ENCODE results near the gene TASP1.
A peak's percentile ranks its signal among the peaks of the same experiment; 100 is the strongest.

The TASP1 gene

DNA sequence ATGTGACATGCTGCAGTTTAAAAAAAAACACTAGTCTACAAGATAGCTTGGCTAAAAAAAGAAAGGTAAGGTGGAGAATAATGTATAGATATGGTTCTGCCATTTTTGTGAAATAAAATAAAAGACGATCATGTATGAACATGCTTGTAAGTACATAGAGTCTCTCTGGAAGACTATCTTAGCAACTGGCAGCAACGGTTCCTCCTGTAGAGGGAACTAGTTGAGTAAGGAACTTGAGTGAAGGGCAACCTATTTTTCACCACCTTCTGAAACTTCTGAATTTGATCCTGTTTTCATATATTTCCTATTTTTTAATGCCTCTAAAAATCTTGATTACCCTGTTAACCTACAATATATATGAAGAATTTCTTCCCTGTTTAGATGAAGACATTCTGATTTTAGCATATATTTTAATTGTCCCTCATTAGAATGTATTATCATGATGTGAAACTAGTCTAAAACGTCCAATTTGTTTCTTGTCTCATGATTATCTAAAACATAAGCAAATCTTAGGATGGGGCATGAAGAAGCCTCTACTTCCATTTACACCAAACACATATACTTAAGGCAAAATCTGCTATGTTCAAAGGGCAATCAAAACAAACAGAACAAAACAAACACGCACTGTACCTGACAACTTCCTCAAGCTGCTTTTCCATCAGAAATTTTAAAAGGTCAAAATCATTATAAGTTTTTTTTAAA, 215.1 kb downstream of the TASP1 start:
- H3K4me3 ChIP-seq (ENCODE audit: low read depth in 1 of 2, low read length in 2 of 2) = no peak overlapping the region
- no peak overlapping the region for H3K9ac ChIP-seq (ENCODE audit: low read depth, low read length)
- H3K27me3 ChIP-seq (ENCODE audit: insufficient read depth, low read length, poor library complexity) = no peaks in the 10 kb centered on the region
- ATAC-seq (ENCODE audit: insufficient read depth, low read depth) = no peak
- H2AFZ ChIP-seq (ENCODE audit: low read depth, low read length) = no peak overlapping the region
- TF ChIP-seq CTCF (IDR thresholded peaks at IDR 0.05; ENCODE audit: borderline replicate concordance, extremely low read depth, low read length, poor library complexity, severe bottlenecking) (peak; percentile 23), EZH2 (IDR thresholded peaks at IDR 0.05; ENCODE audit: borderline replicate concordance, low read depth, low read length, severe bottlenecking) (no peak)
- H3K27ac ChIP-seq (ENCODE audit: low read length) = no peak overlapping the region
- DNase-seq = no peak
- no peaks in the 10 kb centered on the region for H3K4me1 ChIP-seq (ENCODE audit: insufficient read depth, low read length)
- H3K4me2 ChIP-seq (ENCODE audit: insufficient read depth, low read length) = no peak overlapping the region
- peaks cover 70% of the 10 kb centered on the region for H3K79me2 ChIP-seq (ENCODE audit: insufficient read depth, low read length)
- H3K36me3 ChIP-seq (ENCODE audit: insufficient read depth, low read length) = peaks cover 71% of the 10 kb centered on the region
- H3K9me3 ChIP-seq (ENCODE audit: insufficient read depth, low read length, severe bottlenecking) = no peaks in the 10 kb centered on the region
- H4K20me1 ChIP-seq (ENCODE audit: insufficient read depth, low read length) = no peaks in the 10 kb centered on the region

GRCh38 chr20:13422637-13423036, 216.1 kb downstream of the TASP1 start:
- Histone ChIP-seq H2AFZ (ENCODE audit: low read depth, low read length) (no peak overlapping the region), H3K79me2 (ENCODE audit: insufficient read depth, low read length) (peaks cover 62% of the 10 kb centered on the region), H3K27me3 (ENCODE audit: insufficient read depth, low read length, poor library complexity) (no peaks in the 10 kb centered on the region), H3K27ac (ENCODE audit: low read length) (peak overlapping the region; percentile 6; the same call in 1 of the 2 replicates), H3K9ac (ENCODE audit: low read depth, low read length) (no peak overlapping the region), H3K4me2 (ENCODE audit: insufficient read depth, low read length) (no peak overlapping the region), H3K36me3 (ENCODE audit: insufficient read depth, low read length) (peaks cover 71% of the 10 kb centered on the region), H3K4me3 (ENCODE audit: low read depth in 1 of 2, low read length in 2 of 2) (no peak overlapping the region), H4K20me1 (ENCODE audit: insufficient read depth, low read length) (no peaks in the 10 kb centered on the region), H3K4me1 (ENCODE audit: insufficient read depth, low read length) (no peaks in the 10 kb centered on the region), H3K9me3 (ENCODE audit: insufficient read depth, low read length, severe bottlenecking) (no peaks in the 10 kb centered on the region)
- TF ChIP-seq CTCF (IDR thresholded peaks at IDR 0.05; ENCODE audit: borderline replicate concordance, extremely low read depth, low read length, poor library complexity, severe bottlenecking) (no peak), EZH2 (IDR thresholded peaks at IDR 0.05; ENCODE audit: borderline replicate concordance, low read depth, low read length, severe bottlenecking) (no peak)
- DNase-seq = no peak
- no peak for ATAC-seq (ENCODE audit: insufficient read depth, low read depth)

DNA sequence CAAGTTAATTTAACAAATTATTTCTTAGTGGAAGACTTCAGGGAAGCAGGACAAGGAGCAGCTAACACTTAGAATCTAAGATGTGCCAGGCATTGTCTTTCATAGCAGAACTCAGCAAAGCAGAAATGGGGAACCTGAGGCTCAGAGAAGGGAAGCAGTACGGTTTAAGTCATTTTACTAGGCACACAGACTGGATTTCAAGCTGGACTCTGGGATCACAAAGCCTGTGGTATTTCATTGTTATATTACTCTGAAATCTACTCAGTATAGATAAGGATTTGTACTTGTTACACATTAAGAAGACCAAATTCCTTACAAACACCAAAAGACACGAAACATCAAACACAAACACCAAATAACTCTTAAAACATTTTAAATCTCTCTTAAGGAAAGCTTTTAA, 218.1 kb downstream of the TASP1 start:
- no peaks in the 10 kb centered on the region for H3K27me3 ChIP-seq (ENCODE audit: insufficient read depth, low read length, poor library complexity)
- DNase-seq (no peak), ATAC-seq (ENCODE audit: insufficient read depth, low read depth) (no peak)
- no peak overlapping the region for H3K27ac ChIP-seq (ENCODE audit: low read length)
- H3K4me2 ChIP-seq (ENCODE audit: insufficient read depth, low read length) = no peak overlapping the region
- H2AFZ ChIP-seq (ENCODE audit: low read depth, low read length) = no peak overlapping the region
- peaks cover 76% of the 10 kb centered on the region for H3K36me3 ChIP-seq (ENCODE audit: insufficient read depth, low read length)
- no peaks in the 10 kb centered on the region for H4K20me1 ChIP-seq (ENCODE audit: insufficient read depth, low read length)
- no peak overlapping the region for H3K4me3 ChIP-seq (ENCODE audit: low read depth in 1 of 2, low read length in 2 of 2)
- TF ChIP-seq EZH2 (IDR thresholded peaks at IDR 0.05; ENCODE audit: borderline replicate concordance, low read depth, low read length, severe bottlenecking) (no peak), CTCF (IDR thresholded peaks at IDR 0.05; ENCODE audit: borderline replicate concordance, extremely low read depth, low read length, poor library complexity, severe bottlenecking) (no peak)
- H3K4me1 ChIP-seq (ENCODE audit: insufficient read depth, low read length) = no peaks in the 10 kb centered on the region
- H3K9me3 ChIP-seq (ENCODE audit: insufficient read depth, low read length, severe bottlenecking) = no peaks in the 10 kb centered on the region
- H3K9ac ChIP-seq (ENCODE audit: low read depth, low read length) = no peak overlapping the region
- H3K79me2 ChIP-seq (ENCODE audit: insufficient read depth, low read length) = peaks cover 63% of the 10 kb centered on the region

Measured in DND-41 (cell line).